ENCODE measurements around the gene TRAK1.

The TRAK1 gene

DNA sequence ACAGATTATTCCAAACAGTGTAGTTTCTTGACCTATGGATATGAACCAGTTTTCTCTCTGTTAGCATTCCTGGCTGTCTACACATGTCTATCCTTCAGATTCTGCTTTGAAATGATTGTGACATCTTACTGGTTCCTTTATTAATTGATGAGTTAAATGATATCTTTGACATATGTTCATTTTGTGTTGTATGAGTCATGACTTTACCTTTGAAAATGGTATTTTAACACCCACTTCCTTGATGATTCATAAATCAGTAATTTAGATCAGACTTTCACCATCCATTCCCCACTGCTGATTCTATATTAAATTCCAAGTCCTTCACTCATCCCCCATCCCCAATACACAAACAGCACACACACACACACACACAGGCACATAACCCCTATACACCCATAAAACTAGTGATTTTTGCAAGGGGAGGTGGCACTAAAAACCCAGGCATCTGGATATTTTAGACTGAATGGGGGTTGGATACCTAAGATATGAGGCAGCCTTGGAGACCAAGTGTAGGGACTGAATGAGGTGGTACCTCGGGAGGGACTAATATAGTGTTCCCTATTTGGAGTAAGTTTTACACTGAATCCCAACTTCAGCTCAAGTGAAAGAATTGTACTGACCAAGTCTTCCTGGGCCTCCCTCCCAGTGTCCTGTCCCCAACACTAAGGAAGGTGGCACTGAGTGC is 165.1 kb downstream of the TRAK1 start:
- no peak for DNase-seq

DNA sequence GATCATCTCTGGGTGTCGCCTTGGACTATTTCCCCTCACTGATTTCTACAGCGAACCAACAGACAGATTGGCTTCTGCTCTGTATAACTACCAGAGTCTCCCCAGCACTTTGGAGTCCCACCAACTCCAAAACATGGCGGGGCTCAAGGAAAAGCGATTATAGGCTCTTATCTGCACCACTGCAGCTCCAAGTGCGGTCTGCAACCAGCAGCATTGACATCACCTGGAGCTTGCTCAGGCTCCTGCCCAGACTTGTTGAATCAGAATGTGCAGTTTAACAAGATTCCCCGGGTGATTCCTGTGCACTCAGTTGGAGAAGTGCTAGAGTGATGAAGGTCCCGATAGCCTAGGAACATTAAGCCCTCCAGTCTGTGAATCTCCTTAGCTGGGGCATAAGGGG is 165.8 kb downstream of the TRAK1 start:
- no peak for DNase-seq

- DNase-seq = no peak
Measured at GRCh38 chr3:42262525-42262924, 171.4 kb downstream of the TRAK1 start.

- DNase-seq = no peak
Measured at GRCh38 chr3:42263354-42264346, 172.5 kb downstream of the TRAK1 start.

- DNase-seq = no peak
Measured at GRCh38 chr3:42264399-42265058, 173.4 kb downstream of the TRAK1 start.

- no peak for DNase-seq
Measured at GRCh38 chr3:42265059-42265991, 174.2 kb downstream of the TRAK1 start.

- no peak for DNase-seq
Measured at GRCh38 chr3:42266085-42266484, 174.9 kb downstream of the TRAK1 start, which contains the start of gene CCK. CCK (minus strand) TSS chr3:42266185; CDS start chr3:42263630, 2,555 bp downstream.

- DNase-seq = no peak
Measured at GRCh38 chr3:42267878-42268277, 176.7 kb downstream of the TRAK1 start.

DNA sequence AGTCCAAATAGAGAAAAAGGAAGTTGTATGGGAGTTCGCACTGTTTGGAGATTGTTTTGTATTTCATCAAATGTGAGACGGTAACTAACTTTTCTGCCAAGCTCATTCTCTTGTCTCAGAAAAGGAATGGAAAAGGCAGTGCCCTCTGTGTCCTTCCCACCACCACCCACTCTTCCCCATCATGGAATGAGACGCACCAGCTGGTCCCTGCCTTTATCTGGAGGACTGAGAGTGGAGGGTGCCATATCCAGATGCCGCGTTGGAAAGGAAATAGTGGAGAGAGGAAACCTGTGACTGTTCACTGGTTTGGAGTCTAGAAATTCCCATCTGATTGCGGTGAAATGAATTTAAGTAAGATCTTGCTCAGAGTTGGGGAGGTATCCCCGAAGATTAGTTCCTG is 178.5 kb downstream of the TRAK1 start:
- no peak for DNase-seq

DNA sequence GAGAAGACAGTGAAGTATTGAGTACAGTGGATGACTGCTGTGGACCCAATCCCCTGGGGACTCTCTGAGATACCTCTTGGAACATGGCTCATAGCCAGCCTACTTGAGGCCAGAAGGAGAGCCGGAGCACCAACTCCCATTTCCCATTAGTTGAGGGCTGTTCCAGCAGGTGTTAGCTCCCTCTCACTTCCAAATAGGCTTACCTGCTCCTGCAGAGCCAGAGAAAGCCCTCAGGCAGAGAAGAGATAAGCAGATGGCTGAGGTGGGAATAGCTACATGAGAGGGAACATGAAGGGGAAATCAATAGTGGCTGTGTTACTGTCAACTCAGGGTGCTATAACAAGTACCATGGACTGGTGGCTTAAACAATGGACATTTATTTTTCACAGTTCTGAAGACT is 179.4 kb downstream of the TRAK1 start:
- no peak for DNase-seq

DNA sequence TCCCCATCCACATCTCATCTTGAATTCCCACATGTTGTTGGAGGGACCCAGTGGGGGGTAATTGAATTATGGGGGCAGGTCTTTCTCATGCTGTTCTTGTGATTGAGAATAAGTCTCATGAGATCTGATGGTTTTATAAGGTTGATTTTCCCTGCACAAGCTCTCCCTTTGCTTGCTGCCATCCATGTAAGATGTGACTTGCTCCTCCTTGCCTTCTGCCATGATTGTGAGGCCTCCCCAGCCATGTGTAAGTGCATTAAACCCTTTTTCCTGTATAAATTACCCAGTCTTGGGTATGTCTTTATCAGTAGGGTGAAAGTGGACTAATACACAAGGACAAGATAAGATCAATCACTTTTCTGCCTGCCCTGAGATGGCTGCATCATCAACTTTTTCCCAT is 180.6 kb downstream of the TRAK1 start:
- DNase-seq = no peak

DNA sequence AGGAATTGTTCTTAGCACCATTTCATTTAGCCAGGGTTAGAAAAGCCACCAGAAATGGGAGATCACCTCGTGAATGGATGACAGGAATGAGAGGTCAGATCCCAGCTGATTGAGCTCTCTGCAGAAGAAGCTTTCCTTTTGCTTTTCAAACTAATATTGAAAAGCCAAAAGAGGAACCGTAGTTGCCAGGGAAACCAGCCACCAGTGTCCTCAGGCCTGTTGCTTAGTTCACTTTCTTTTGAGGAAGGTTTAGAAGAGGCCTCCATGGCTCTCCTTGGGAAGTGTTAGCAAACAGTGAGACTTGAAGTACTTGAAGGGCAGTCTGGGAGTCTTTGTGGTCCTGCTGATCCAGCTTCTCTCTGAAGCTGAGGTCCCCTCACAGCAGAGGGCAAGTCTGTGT is 182.2 kb downstream of the TRAK1 start:
- no peak for DNase-seq

GRCh38 chr3:42274266-42274665 is 183.1 kb downstream of the TRAK1 start:
- no peak for DNase-seq

DNA sequence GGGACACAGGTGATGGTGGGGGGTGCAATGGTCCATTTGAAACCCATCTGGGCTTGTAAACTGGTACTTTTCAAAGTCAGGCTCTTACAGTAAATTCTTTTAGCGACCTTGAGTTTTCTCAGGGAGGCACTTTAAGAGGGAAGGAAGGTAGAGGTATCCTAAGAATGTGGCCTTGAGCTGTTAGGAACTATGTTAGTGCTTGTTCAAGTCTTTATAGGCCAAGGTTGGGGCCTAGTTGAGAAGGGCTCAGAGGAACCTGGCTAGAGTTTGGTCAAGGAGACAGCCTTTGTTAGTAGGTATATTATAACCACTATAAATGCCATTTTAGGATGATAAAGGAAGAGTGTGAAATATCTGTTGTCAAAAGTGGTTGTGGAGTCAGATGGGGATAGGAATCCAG is 184.1 kb downstream of the TRAK1 start:
- no peak for DNase-seq

All from activated CD8-positive, alpha-beta memory T cell treated with anti-CD3 and anti-CD28 coated beads, Interleukin-2, amount 50 U/mL, for 48 hours (primary cell).